GM12878 (cell line): ENCODE results near the gene CDH4. TPM values are rescaled to one million over a fixed set of nuclear protein-coding genes. Genes with fewer than 3 reads are reported as not detected.

ENCODE experiments used
- ATAC-seq: fragments of 200-7000 bp; cut with Tn5 transposase; 3 replicates; pipeline ENCODE4 v1.9.1; 2020; ENCODE audit warnings: mild to moderate bottlenecking, moderate library complexity
- BruUV-seq: library from RNA; stranded (reverse); fragments of 400-500 nt; replicated peaks from 2 replicates; lab custom pipeline; 2021; lab: Mats Ljungman, UMichigan
- CTCF ChIA-PET: fragments of 300-600 bp; sonication (Branson Sonifier 250); formaldehyde crosslinking; extraction: SDS; loops from one replicate; lab custom pipeline; 2021; ENCODE audit warnings: inconsistent platforms; lab: Yijun Ruan, JAX
- POLR2A ChIA-PET: fragments of 350-600 bp; formaldehyde crosslinking; extraction: SDS; loops from one replicate; lab custom pipeline; 2021; ENCODE audit warnings: inconsistent platforms; lab: Charles Lee
- RAD21 ChIA-PET: fragments of 300-600 bp; sonication (Branson Sonifier 250); formaldehyde crosslinking; loops from one replicate; lab custom pipeline; 2023; ENCODE audit warnings: antibody characterized with exemption; ENCODE audit not compliant: unreplicated experiment; lab: Charles Lee
- SMC1A ChIA-PET: fragments of 300-600 bp; sonication (Branson Sonifier 250); formaldehyde crosslinking; loops from one replicate; lab custom pipeline; 2023; ENCODE audit not compliant: unreplicated experiment, uncharacterized antibody; lab: Charles Lee
- DNase-seq: peaks from one replicate; pipeline ENCODE4 v3.0.0-alpha.2; 2011; ENCODE audit warnings: low read depth, low spot score
- FAIRE-seq: peaks from 3 replicates; lab custom pipeline; 2011; peaks lifted over from hg19 to GRCh38; lab: Jason Lieb, UNC
- H2AFZ ChIP-seq: 2 replicates; pipeline ENCODE4 v1.6.0; 2011; ENCODE audit warnings: low read depth, low read length, control low read depth; ENCODE audit not compliant: control insufficient read depth
- H3K27ac ChIP-seq: 2 replicates; pipeline ENCODE4 v1.5.1; 2011; ENCODE audit warnings: control low read depth; ENCODE audit not compliant: control insufficient read depth, insufficient read depth
- H3K27me3 ChIP-seq, 2 experiments: replicated peaks in 1 of 2; 2 replicates each; pipeline versions ENCODE4 v1.6.0 to v1.6.1; 2011; ENCODE audit warnings: low read length in 1 of 2; ENCODE audit not compliant: control insufficient read depth in 2 of 2, insufficient read depth in 2 of 2
- H3K36me3 ChIP-seq, 2 experiments: 2 replicates each; pipeline ENCODE4 v1.5.1; 2011; ENCODE audit warnings: low read length in 1 of 2; ENCODE audit not compliant: control insufficient read depth in 2 of 2, insufficient read depth in 2 of 2
- H3K4me1 ChIP-seq: 2 replicates; pipeline ENCODE4 v1.6.1; 2011; ENCODE audit warnings: mild to moderate bottlenecking, low read length, moderate library complexity, mixed read lengths; ENCODE audit not compliant: control insufficient read depth, insufficient read depth
- H3K4me2 ChIP-seq: 2 replicates; pipeline ENCODE4 v1.6.0; 2011; ENCODE audit warnings: control low read depth; ENCODE audit not compliant: control insufficient read depth, insufficient read depth
- H3K4me3 ChIP-seq: fragments of 200-600 bp; sonication (generic); 2 replicates; pipeline ENCODE4 v1.5.1; 2016
- H3K79me2 ChIP-seq: 2 replicates; pipeline ENCODE4 v1.6.0; 2011; ENCODE audit warnings: low read length; ENCODE audit not compliant: control insufficient read depth, insufficient read depth
- H3K9ac ChIP-seq: 2 replicates; pipeline ENCODE4 v1.8.0; 2011; ENCODE audit warnings: low read length, control low read depth, mixed read lengths; ENCODE audit not compliant: control insufficient read depth, insufficient read depth
- H3K9me3 ChIP-seq: replicated peaks from 3 replicates; pipeline ENCODE4 v1.5.1; 2011; ENCODE audit warnings: mild to moderate bottlenecking, low read length; ENCODE audit not compliant: control insufficient read depth, insufficient read depth
- H4K20me1 ChIP-seq: 2 replicates; pipeline ENCODE4 v1.6.0; 2011; ENCODE audit not compliant: control insufficient read depth, insufficient read depth
- ATF2 ChIP-seq: IDR thresholded peaks from 2 replicates; pipeline ENCODE4 v1.6.1; 2012; ENCODE audit warnings: low read length, inconsistent platforms
- CHD2 ChIP-seq: IDR thresholded peaks from 2 replicates; pipeline ENCODE4 v1.6.1; 2011; ENCODE audit warnings: low read depth, low read length, improper control_type of control experiment, borderline replicate concordance
- DPF2 ChIP-seq: fragments of 450-650 bp; IDR thresholded peaks from 2 replicates; pipeline ENCODE4 v1.6.1; 2017; ENCODE audit warnings: mild to moderate bottlenecking
- EGR1 ChIP-seq, 2 experiments: IDR thresholded peaks; 1 replicate in 1 of 2; 2 replicates in 1 of 2; pipeline ENCODE4 v1.6.1; 2011 to 2012; ENCODE audit warnings: low read depth in 2 of 2, low read length in 2 of 2, borderline replicate concordance in 1 of 2, mild to moderate bottlenecking in 1 of 2, moderate library complexity in 1 of 2
- HDGF ChIP-seq: fragments of 450-650 bp; IDR thresholded peaks from 2 replicates; pipeline ENCODE4 v1.6.1; 2016; ENCODE audit warnings: antibody characterized with exemption
- MEF2B ChIP-seq: fragments of 450-650 bp; IDR thresholded peaks from 2 replicates; pipeline ENCODE4 v1.6.1; 2018; ENCODE audit warnings: mild to moderate bottlenecking, moderate library complexity; ENCODE audit not compliant: partially characterized antibody, poor library complexity, severe bottlenecking
- NR2C1 ChIP-seq: fragments of 450-650 bp; IDR thresholded peaks from 2 replicates; pipeline ENCODE4 v1.6.1; 2017; ENCODE audit warnings: antibody characterized with exemption, mild to moderate bottlenecking, moderate library complexity
- POLR2A ChIP-seq: IDR thresholded peaks from 2 replicates; pipeline ENCODE4 v1.6.1; 2011; ENCODE audit warnings: low read depth, mild to moderate bottlenecking, low read length
- RAD21 ChIP-seq: IDR thresholded peaks from 2 replicates; pipeline ENCODE4 v1.6.1; 2011; ENCODE audit warnings: mild to moderate bottlenecking, low read depth, low read length, moderate library complexity; ENCODE audit not compliant: insufficient read depth
- RELA ChIP-seq: fragments of 450-650 bp; IDR thresholded peaks from 2 replicates; pipeline ENCODE4 v1.8.0; 2014; ENCODE audit warnings: borderline replicate concordance; ENCODE audit not compliant: partially characterized antibody
- RELB ChIP-seq: fragments of 450-650 bp; IDR thresholded peaks from 2 replicates; pipeline ENCODE4 v1.6.1; 2017; ENCODE audit warnings: low read depth, mild to moderate bottlenecking, moderate library complexity
- STAT1 ChIP-seq: fragments of 450-650 bp; conservative IDR thresholded peaks from 2 replicates; pipeline ENCODE4 v1.6.1; 2014; ENCODE audit warnings: antibody characterized with exemption, mild to moderate bottlenecking
- SUZ12 ChIP-seq: fragments of 200-600 bp; sonication (generic); IDR thresholded peaks from one replicate; pipeline ENCODE4 v1.6.1; 2018; ENCODE audit warnings: antibody characterized with exemption, mild to moderate bottlenecking; ENCODE audit not compliant: unreplicated experiment
- USF2 ChIP-seq: IDR thresholded peaks from 2 replicates; pipeline ENCODE4 v1.6.1; 2011; ENCODE audit warnings: low read depth, low read length, improper control_type of control experiment, borderline replicate concordance
- ZNF24 ChIP-seq: fragments of 450-650 bp; IDR thresholded peaks from 2 replicates; pipeline ENCODE4 v1.6.1; 2017; ENCODE audit warnings: antibody characterized with exemption, mild to moderate bottlenecking
- WGBS: methylation state at CpG from one replicate; pipeline ENCODE4 v1.1.6; 2016; ENCODE audit warnings: low lambda C conversion rate; ENCODE audit not compliant: insufficient replicate concordance, insufficient coverage; ENCODE audit errors: missing lambda C conversion rate; 5-methylcytosine and 5-hydroxymethylcytosine counted together
- in situ Hi-C: fragments of 300-500 bp; cut with MboI; formaldehyde crosslinking; loops from 9 replicates; pipeline ENCODE4 v1.14.3; 2018; ENCODE audit warnings: mixed read lengths
- intact Hi-C: fragments of 100-400 bp; cut with micrococcal nuclease; formaldehyde crosslinking; loops from one replicate; pipeline ENCODE4 v1.14.2; 2022; ENCODE audit not compliant: unreplicated experiment
- polyA plus RNA-seq, 11 experiments: library from polyadenylated mRNA; depleted of rRNA in 4 of 11; unstranded in 6 of 11; stranded (reverse) in 5 of 11; fragments of >200 nt; fragmentation: Nextera tagmentation in 4 of 11; fragmentation: Illumina TruSeq in 1 of 11; extraction: Ambion mirVana in 4 of 11; extraction: Trizol in 1 of 11; gene quantifications; 1 replicate in 1 of 11; 2 replicates in 10 of 11; pipeline versions ENCODE4 v1.2.1 to v1.2.3, GENCODE V29; 2011 to 2016; ENCODE audit warnings: inconsistent platforms in 2 of 11, missing spikeins in 2 of 11, low read depth in 1 of 11
- total RNA-seq, 4 experiments: library from RNA; depleted of rRNA in 3 of 4; stranded (reverse); fragments of >200 nt in 3 of 4; fragmentation: Illumina TruSeq in 1 of 4; extraction: Trizol in 1 of 4; gene quantifications; 2 replicates each; pipeline versions ENCODE4 v1.2.1 to v1.2.3, GENCODE V29; 2013 to 2021

CDH4 gene
- total and polyA plus RNA-seq, 10 of the 15 experiments (the other 5 are each of a cell fraction or from before 2014, with no cell fraction given), result not detected

GRCh38 chr20:61587036-61587435, 335.0 kb downstream of the CDH4 start:
- ChIA-PET SMC1A (no interaction called here), POLR2A (no interaction called here), RAD21 (no interaction called here), CTCF (no interaction called here)
- no peak for TF ChIP-seq NR2C1
- TF ChIP-seq USF2, result no peak
- no TSS peak for BruUV-seq
- Histone ChIP-seq H3K79me2 (no peaks in the 10 kb centered on the region), H3K27me3 (no peaks in the 10 kb centered on the region), H2AFZ (no peak overlapping the region), H3K27ac (no peak overlapping the region), H3K36me3 (no peaks in the 10 kb centered on the region), H3K4me1 (no peaks in the 10 kb centered on the region), H3K4me2 (no peak overlapping the region), H3K9ac (no peak overlapping the region), H3K9me3 (no peaks in the 10 kb centered on the region; the same call in 2 of the 3 replicates), H4K20me1 (no peaks in the 10 kb centered on the region), H3K4me3 (no peak overlapping the region)
- no peak for ATAC-seq
- WGBS, result 9% methylated on average over 6 of the region's 7 CpGs
- in situ Hi-C loops, result no loop called here
- intact Hi-C loops, result no loop called here
- FAIRE-seq, result no peak
- no peak for DNase-seq

GRCh38 chr20:61587681-61588289, 335.7 kb downstream of the CDH4 start:
- SMC1A ChIA-PET, result no interaction called here
- 59% methylated on average over 16 of the region's 16 CpGs for WGBS
- no peak for DNase-seq
- H2AFZ ChIP-seq, result no peak overlapping the region
- POLR2A ChIA-PET, result no interaction called here
- no peaks in the 10 kb centered on the region for H3K27me3 ChIP-seq
- in situ Hi-C loops (no loop called here), intact Hi-C loops (no loop called here)
- H3K9me3 ChIP-seq, result no peaks in the 10 kb centered on the region; the same call in 2 of the 3 replicates
- RAD21 ChIA-PET, result no interaction called here
- no peaks in the 10 kb centered on the region for H3K79me2 ChIP-seq
- ATAC-seq, result no peak
- no peak overlapping the region for H3K9ac ChIP-seq
- H3K36me3 ChIP-seq, result no peaks in the 10 kb centered on the region
- no peak overlapping the region for H3K27ac ChIP-seq
- H3K4me2 ChIP-seq, result no peak overlapping the region
- FAIRE-seq, result no peak
- H4K20me1 ChIP-seq, result no peaks in the 10 kb centered on the region
- CTCF ChIA-PET, result no interaction called here
- H3K4me3 ChIP-seq, result no peak overlapping the region
- no TSS peak for BruUV-seq
- H3K4me1 ChIP-seq, result no peaks in the 10 kb centered on the region
- TF ChIP-seq RELA (no peak), POLR2A (no peak), SUZ12 (no peak), EGR1 (IDR thresholded peaks at IDR 0.05; ENCODE audit: borderline replicate concordance in 1 of 2, low read depth in 2 of 2, low read length in 2 of 2) (no peak), STAT1 (no peak), MEF2B (no peak), DPF2 (no peak), RAD21 (no peak), ZNF24 (no peak), RELB (no peak), CHD2 (no peak), ATF2 (no peak), HDGF (no peak)
